HEK293 (cell line): ENCODE measurements around the gene MTA1.

ENCODE experiments used
- OSR2 ChIP-seq: fragments of 450-650 bp; formaldehyde crosslinking; IDR thresholded peaks from 2 replicates; pipeline ENCODE4 v1.5.1; 2016; ENCODE audit warnings: missing biosample characterization, missing genetic modification characterization
- PRDM1 ChIP-seq: fragments of 450-650 bp; formaldehyde crosslinking; IDR thresholded peaks from 2 replicates; pipeline ENCODE4; 2016; ENCODE audit warnings: missing biosample characterization, missing genetic modification characterization
- ZBTB20 ChIP-seq: fragments of 450-650 bp; formaldehyde crosslinking; IDR thresholded peaks from 2 replicates; pipeline ENCODE4 v1.5.1; 2016; ENCODE audit warnings: missing biosample characterization, missing genetic modification characterization
- ZBTB7A ChIP-seq: fragments of 450-650 bp; formaldehyde crosslinking; IDR thresholded peaks from 2 replicates; pipeline ENCODE4 v1.5.1; 2016; ENCODE audit warnings: low read depth, missing biosample characterization, missing genetic modification characterization
- ZFHX2 ChIP-seq: fragments of 450-650 bp; formaldehyde crosslinking; conservative IDR thresholded peaks from 2 replicates; pipeline ENCODE4 v1.5.1; 2016; ENCODE audit warnings: missing biosample characterization, missing genetic modification characterization
- ZFP37 ChIP-seq: fragments of 450-650 bp; formaldehyde crosslinking; IDR thresholded peaks from 2 replicates; pipeline ENCODE4 v1.5.1; 2016; ENCODE audit warnings: missing biosample characterization, missing genetic modification characterization
- ZFP41 ChIP-seq: fragments of 450-650 bp; formaldehyde crosslinking; IDR thresholded peaks from 2 replicates; pipeline ENCODE4 v1.5.1; 2016; ENCODE audit warnings: missing biosample characterization, missing genetic modification characterization, borderline replicate concordance
- ZFP69B ChIP-seq: fragments of 450-650 bp; formaldehyde crosslinking; IDR thresholded peaks from 2 replicates; pipeline ENCODE4 v1.5.1; 2016; ENCODE audit warnings: missing biosample characterization, missing genetic modification characterization
- ZNF155 ChIP-seq: fragments of 450-650 bp; formaldehyde crosslinking; IDR thresholded peaks from 2 replicates; pipeline ENCODE4 v1.5.1; 2016; ENCODE audit warnings: missing biosample characterization, missing genetic modification characterization
- ZNF175 ChIP-seq: fragments of 450-650 bp; formaldehyde crosslinking; IDR thresholded peaks from 2 replicates; pipeline ENCODE4 v1.5.1; 2016; ENCODE audit warnings: missing biosample characterization, missing genetic modification characterization
- ZNF248 ChIP-seq: fragments of 450-650 bp; formaldehyde crosslinking; IDR thresholded peaks from 2 replicates; pipeline ENCODE4 v1.5.1; 2017; ENCODE audit warnings: missing biosample characterization, missing genetic modification characterization
- ZNF266 ChIP-seq: fragments of 450-650 bp; formaldehyde crosslinking; IDR thresholded peaks from 2 replicates; pipeline ENCODE4 v1.5.1; 2016; ENCODE audit warnings: missing biosample characterization, missing genetic modification characterization, low read depth
- ZNF48 ChIP-seq: fragments of 450-650 bp; formaldehyde crosslinking; IDR thresholded peaks from 2 replicates; pipeline ENCODE4 v1.5.1; 2016; ENCODE audit warnings: missing biosample characterization, missing genetic modification characterization
- ZNF514 ChIP-seq: fragments of 450-650 bp; formaldehyde crosslinking; IDR thresholded peaks from 2 replicates; pipeline ENCODE4 v1.5.1; 2016; ENCODE audit warnings: missing biosample characterization, missing genetic modification characterization
- ZNF626 ChIP-seq: fragments of 450-650 bp; sonication (Bioruptor Pico); formaldehyde crosslinking; IDR thresholded peaks from 2 replicates; pipeline ENCODE4 v1.5.1; 2018; ENCODE audit warnings: missing biosample characterization, missing genetic modification characterization, inconsistent platforms
- ZNF670 ChIP-seq: fragments of 450-650 bp; formaldehyde crosslinking; IDR thresholded peaks from 2 replicates; pipeline ENCODE4 v1.5.1; 2016; ENCODE audit warnings: missing biosample characterization, missing genetic modification characterization, low read depth
- ZNF677 ChIP-seq: fragments of 450-650 bp; IDR thresholded peaks from 2 replicates; pipeline ENCODE4 v1.5.0; 2018; ENCODE audit warnings: missing biosample characterization, mild to moderate bottlenecking, missing genetic modification characterization, moderate library complexity
- ZNF747 ChIP-seq: fragments of 450-650 bp; formaldehyde crosslinking; IDR thresholded peaks from 2 replicates; pipeline ENCODE4 v1.5.1; 2016; ENCODE audit warnings: missing biosample characterization, missing genetic modification characterization
- ZNF76 ChIP-seq: fragments of 450-650 bp; formaldehyde crosslinking; IDR thresholded peaks from 2 replicates; pipeline ENCODE4; 2016; ENCODE audit warnings: low read depth, missing biosample characterization, missing genetic modification characterization, borderline replicate concordance
- ZNF777 ChIP-seq: fragments of 450-650 bp; formaldehyde crosslinking; IDR thresholded peaks from 2 replicates; pipeline ENCODE4 v1.5.1; 2017; ENCODE audit warnings: missing biosample characterization, missing genetic modification characterization, borderline replicate concordance
- TF ChIP-seq, protein P1 (sequence below): fragments of 450-650 bp; formaldehyde crosslinking; IDR thresholded peaks from 2 replicates; pipeline ENCODE4 v1.5.1; 2016; ENCODE audit warnings: missing biosample characterization, missing genetic modification characterization
- TF ChIP-seq, protein P2 (sequence below): fragments of 450-650 bp; formaldehyde crosslinking; IDR thresholded peaks from 2 replicates; pipeline ENCODE4 v1.5.1; 2016; ENCODE audit warnings: missing biosample characterization, missing genetic modification characterization
- TF ChIP-seq, protein P3 (sequence below): fragments of 450-650 bp; formaldehyde crosslinking; IDR thresholded peaks from 2 replicates; pipeline ENCODE4 v1.5.1; 2016; ENCODE audit warnings: missing biosample characterization, missing genetic modification characterization, borderline replicate concordance
- TF ChIP-seq, protein P4 (sequence below): fragments of 450-650 bp; formaldehyde crosslinking; conservative IDR thresholded peaks from 2 replicates; pipeline ENCODE4 v1.5.1; 2016; ENCODE audit warnings: low read depth, missing biosample characterization, missing genetic modification characterization
- TF ChIP-seq, protein P5 (sequence below): fragments of 450-650 bp; formaldehyde crosslinking; IDR thresholded peaks from 2 replicates; pipeline ENCODE4 v1.5.1; 2016; ENCODE audit warnings: missing biosample characterization, missing genetic modification characterization
- TF ChIP-seq, protein P6 (sequence below): fragments of 450-650 bp; formaldehyde crosslinking; IDR thresholded peaks from 2 replicates; pipeline ENCODE4 v1.5.1; 2016; ENCODE audit warnings: missing biosample characterization, missing genetic modification characterization

Gene MTA1

DNA sequence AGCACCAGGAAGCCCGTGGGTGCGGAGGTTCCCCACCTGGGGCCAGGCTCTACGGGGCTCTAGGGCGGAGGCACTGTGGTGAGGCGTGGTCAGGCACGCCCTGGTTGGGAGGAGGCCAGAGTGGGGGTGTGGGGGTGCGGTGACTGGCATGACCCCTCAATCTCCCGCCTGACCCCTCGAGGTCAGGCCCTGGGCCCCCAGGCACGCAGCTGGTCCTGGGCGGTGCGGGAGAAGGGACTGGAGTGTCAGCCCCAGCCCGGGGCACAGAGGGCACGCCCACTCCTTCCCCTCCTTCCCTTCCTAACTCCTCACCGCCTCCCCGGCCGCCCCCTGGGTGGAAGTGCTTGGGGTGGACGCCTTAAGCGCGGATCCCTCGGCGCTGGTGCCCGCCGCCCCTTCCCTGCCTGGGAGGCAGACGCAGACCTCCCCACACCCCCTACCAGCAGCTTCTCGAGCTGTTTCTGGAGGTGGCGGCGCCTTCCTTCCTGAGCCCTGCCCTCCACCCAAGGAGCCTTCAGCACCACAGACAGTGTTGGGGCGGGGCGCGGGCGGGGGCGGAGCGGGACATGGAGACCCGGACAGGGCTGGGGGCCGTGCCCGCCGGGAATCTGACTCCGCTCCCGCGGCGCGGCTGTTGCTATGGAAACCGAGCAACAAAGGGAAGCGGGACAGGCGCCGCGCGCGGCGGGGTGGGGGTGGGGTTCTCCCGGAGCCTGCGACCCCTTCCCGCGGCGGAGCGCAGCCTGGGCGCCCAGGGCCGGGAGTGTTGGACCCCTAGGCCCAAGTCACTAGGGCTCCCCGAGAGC, 54.3 kb downstream of the MTA1 start (continued):
- TF ChIP-seq, protein P1, sequence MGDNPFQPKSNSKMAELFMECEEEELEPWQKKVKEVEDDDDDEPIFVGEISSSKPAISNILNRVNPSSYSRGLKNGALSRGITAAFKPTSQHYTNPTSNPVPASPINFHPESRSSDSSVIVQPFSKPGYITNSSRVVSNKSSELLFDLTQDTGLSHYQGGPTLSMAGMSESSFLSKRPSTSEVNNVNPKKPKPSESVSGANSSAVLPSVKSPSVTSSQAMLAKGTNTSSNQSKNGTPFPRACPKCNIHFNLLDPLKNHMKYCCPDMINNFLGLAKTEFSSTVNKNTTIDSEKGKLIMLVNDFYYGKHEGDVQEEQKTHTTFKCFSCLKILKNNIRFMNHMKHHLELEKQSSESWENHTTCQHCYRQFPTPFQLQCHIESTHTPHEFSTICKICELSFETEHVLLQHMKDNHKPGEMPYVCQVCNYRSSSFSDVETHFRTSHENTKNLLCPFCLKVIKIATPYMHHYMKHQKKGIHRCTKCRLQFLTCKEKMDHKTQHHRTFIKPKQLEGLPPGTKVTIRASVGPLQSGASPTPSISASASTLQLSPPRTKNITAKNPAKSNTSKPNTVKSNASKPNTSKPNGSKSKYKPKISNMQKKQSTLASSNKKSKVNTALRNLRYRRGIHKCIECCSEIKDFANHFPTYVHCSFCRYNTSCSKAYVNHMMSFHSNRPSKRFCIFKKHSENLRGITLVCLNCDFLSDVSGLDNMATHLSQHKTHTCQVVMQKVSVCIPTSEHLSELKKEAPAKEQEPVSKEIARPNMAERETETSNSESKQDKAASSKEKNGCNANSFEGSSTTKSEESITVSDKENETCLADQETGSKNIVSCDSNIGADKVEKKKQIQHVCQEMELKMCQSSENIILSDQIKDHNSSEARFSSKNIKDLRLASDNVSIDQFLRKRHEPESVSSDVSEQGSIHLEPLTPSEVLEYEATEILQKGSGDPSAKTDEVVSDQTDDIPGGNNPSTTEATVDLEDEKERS (tag by site-specific recombination), result no peak
- peak; percentile 98 for TF ChIP-seq ZFHX2 (tag by site-specific recombination)
- no peak for TF ChIP-seq ZNF747 (tag by site-specific recombination)
- no peak for TF ChIP-seq ZNF514
- no peak for TF ChIP-seq ZNF626 (tag by site-specific recombination)
- TF ChIP-seq ZNF777 (tag by site-specific recombination), result no peak
- TF ChIP-seq ZNF175 (tag by site-specific recombination), result no peak
- TF ChIP-seq PRDM1 (tag by site-specific recombination), result no peak
- no peak for TF ChIP-seq ZNF48 (tag by site-specific recombination)
- no peak for TF ChIP-seq ZNF155 (tag by site-specific recombination)
- TF ChIP-seq ZBTB20 (tag by site-specific recombination), result peak; percentile 95
- no peak for TF ChIP-seq ZNF248 (tag by site-specific recombination)
- TF ChIP-seq ZFP41 (tag by site-specific recombination), result no peak
- no peak for TF ChIP-seq ZNF677 (tag by site-specific recombination)
- TF ChIP-seq ZFP37 (tag by site-specific recombination), result no peak
- no peak for TF ChIP-seq ZNF670 (tag by site-specific recombination)
- TF ChIP-seq, protein P2, sequence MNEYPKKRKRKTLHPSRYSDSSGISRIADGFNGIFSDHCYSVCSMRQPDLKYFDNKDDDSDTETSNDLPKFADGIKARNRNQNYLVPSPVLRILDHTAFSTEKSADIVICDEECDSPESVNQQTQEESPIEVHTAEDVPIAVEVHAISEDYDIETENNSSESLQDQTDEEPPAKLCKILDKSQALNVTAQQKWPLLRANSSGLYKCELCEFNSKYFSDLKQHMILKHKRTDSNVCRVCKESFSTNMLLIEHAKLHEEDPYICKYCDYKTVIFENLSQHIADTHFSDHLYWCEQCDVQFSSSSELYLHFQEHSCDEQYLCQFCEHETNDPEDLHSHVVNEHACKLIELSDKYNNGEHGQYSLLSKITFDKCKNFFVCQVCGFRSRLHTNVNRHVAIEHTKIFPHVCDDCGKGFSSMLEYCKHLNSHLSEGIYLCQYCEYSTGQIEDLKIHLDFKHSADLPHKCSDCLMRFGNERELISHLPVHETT (tag by site-specific recombination), result no peak
- TF ChIP-seq, protein P3, sequence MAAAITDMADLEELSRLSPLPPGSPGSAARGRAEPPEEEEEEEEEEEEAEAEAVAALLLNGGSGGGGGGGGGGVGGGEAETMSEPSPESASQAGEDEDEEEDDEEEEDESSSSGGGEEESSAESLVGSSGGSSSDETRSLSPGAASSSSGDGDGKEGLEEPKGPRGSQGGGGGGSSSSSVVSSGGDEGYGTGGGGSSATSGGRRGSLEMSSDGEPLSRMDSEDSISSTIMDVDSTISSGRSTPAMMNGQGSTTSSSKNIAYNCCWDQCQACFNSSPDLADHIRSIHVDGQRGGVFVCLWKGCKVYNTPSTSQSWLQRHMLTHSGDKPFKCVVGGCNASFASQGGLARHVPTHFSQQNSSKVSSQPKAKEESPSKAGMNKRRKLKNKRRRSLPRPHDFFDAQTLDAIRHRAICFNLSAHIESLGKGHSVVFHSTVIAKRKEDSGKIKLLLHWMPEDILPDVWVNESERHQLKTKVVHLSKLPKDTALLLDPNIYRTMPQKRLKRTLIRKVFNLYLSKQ (tag by site-specific recombination), result no peak
- TF ChIP-seq OSR2, result no peak
- TF ChIP-seq ZFP69B, result peak; percentile 37; the same call in 1 of the 2 replicates
- TF ChIP-seq ZNF76, result no peak
- TF ChIP-seq ZBTB7A (tag by site-specific recombination), result peak; percentile 76
- TF ChIP-seq ZNF266 (tag by site-specific recombination), result no peak
- TF ChIP-seq, protein P4, sequence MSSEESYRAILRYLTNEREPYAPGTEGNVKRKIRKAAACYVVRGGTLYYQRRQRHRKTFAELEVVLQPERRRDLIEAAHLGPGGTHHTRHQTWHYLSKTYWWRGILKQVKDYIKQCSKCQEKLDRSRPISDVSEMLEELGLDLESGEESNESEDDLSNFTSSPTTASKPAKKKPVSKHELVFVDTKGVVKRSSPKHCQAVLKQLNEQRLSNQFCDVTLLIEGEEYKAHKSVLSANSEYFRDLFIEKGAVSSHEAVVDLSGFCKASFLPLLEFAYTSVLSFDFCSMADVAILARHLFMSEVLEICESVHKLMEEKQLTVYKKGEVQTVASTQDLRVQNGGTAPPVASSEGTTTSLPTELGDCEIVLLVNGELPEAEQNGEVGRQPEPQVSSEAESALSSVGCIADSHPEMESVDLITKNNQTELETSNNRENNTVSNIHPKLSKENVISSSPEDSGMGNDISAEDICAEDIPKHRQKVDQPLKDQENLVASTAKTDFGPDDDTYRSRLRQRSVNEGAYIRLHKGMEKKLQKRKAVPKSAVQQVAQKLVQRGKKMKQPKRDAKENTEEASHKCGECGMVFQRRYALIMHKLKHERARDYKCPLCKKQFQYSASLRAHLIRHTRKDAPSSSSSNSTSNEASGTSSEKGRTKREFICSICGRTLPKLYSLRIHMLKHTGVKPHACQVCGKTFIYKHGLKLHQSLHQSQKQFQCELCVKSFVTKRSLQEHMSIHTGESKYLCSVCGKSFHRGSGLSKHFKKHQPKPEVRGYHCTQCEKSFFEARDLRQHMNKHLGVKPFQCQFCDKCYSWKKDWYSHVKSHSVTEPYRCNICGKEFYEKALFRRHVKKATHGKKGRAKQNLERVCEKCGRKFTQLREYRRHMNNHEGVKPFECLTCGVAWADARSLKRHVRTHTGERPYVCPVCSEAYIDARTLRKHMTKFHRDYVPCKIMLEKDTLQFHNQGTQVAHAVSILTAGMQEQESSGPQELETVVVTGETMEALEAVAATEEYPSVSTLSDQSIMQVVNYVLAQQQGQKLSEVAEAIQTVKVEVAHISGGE (tag by site-specific recombination), result no peak; the same call in 1 of the 2 replicates
- TF ChIP-seq, protein P5, sequence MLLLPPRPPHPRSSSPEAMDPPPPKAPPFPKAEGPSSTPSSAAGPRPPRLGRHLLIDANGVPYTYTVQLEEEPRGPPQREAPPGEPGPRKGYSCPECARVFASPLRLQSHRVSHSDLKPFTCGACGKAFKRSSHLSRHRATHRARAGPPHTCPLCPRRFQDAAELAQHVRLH (tag by site-specific recombination), result no peak
- TF ChIP-seq, protein P6, sequence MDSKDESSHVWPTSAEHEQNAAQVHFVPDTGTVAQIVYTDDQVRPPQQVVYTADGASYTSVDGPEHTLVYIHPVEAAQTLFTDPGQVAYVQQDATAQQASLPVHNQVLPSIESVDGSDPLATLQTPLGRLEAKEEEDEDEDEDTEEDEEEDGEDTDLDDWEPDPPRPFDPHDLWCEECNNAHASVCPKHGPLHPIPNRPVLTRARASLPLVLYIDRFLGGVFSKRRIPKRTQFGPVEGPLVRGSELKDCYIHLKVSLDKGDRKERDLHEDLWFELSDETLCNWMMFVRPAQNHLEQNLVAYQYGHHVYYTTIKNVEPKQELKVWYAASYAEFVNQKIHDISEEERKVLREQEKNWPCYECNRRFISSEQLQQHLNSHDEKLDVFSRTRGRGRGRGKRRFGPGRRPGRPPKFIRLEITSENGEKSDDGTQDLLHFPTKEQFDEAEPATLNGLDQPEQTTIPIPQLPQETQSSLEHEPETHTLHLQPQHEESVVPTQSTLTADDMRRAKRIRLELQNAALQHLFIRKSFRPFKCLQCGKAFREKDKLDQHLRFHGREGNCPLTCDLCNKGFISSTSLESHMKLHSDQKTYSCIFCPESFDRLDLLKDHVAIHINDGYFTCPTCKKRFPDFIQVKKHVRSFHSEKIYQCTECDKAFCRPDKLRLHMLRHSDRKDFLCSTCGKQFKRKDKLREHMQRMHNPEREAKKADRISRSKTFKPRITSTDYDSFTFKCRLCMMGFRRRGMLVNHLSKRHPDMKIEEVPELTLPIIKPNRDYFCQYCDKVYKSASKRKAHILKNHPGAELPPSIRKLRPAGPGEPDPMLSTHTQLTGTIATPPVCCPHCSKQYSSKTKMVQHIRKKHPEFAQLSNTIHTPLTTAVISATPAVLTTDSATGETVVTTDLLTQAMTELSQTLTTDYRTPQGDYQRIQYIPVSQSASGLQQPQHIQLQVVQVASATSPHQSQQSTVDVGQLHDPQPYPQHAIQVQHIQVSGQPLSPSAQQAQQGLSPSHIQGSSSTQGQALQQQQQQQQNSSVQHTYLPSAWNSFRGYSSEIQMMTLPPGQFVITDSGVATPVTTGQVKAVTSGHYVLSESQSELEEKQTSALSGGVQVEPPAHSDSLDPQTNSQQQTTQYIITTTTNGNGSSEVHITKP (tag by site-specific recombination), result peak; percentile 63; the same call in 1 of the 2 replicates
